GM19438 (cell line): Measurements from ENCODE around the gene CDK5RAP1.
"Not testable (repeated sequence)": the region's sequence is repeated elsewhere in the genome, so short reads cannot be mapped to it uniquely, and the experiment has no call there.

Experiments
- ATAC-seq: cut with Tn5 transposase; IDR thresholded peaks from one replicate; pipeline ENCODE4 v1.9.1; 2021; ENCODE audit warnings: low read depth; ENCODE audit not compliant: unreplicated experiment

CDK5RAP1 gene

DNA sequence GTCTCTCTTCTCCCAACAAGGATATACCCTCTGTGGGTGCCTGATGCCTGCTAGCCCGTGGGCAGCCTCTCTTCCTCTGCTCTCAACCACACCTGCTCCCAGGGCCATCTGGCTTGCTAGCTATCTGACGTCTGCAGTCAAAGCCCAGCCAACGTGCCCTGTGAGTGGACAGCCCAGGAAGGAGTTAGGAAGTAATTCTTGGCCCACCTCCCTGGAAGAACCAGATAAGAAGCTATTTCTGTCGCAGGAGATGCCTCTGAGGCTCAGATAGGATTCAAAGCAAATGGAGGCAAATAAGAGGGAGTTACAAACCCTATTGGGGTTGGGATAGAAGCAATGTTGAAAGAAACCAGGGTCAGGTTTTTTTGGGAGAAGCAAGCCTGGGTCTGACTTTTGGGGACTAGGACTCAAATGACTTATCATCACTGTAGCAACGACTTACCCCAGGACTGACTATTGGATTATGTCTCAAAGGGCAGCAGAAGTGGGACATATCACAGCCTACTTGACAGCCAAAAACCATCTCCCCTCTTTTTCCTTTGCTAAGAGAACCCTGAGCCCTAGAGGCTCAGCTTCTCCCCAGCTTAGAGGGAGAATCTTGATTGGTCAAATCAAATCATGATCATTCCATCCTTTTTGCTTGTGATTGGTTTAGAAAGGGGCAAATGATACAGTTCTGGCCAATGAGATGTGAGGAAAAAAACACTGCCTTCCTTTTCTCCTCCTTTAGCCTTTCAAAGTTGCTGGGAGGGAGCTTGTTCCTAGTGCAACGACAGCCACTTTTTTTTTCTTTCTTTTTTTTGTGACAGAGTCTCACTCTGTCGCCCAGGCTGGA, 18.0 kb upstream of the CDK5RAP1 start:
- ATAC-seq, result no peak

DNA sequence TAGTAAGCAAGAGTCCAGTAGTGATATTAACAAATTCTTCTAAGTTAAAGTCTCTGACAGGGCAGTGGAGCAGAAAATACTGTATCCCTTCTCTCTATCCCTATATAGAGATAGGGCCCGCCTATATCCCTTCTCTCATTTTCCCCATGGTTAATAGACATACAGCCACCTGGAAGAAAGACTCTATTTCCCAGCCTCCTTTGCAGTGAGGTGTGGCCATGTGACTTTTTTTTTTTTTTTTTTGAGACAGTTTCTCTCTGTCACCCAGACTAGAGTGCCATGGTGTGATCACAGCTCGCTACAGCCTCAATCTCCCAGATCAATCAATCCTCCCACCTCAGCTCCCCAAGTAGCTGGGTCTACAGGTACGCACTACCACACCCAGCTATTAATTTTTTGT, 16.7 kb upstream of the CDK5RAP1 start:
- ATAC-seq, result no peak

DNA sequence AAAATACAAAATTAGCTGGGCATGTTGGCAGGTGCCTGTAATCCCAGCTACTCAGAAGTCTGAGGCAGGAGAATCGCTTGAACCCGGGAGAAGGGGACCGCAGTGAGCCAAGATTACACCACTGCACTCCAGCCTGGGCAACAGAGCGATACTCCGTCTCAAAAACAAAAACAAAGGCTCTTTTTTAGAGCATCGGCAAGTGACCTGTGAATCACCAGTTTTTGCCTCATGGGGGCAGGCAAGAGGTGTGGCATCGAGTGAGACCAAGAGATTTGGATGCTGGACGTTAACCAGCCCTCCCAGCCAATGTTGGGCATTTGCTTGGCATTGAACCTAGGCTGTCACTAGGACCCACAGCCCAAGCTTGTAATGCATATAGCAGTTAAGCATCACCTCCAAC, 14.6 kb upstream of the CDK5RAP1 start:
- no peak for ATAC-seq

DNA sequence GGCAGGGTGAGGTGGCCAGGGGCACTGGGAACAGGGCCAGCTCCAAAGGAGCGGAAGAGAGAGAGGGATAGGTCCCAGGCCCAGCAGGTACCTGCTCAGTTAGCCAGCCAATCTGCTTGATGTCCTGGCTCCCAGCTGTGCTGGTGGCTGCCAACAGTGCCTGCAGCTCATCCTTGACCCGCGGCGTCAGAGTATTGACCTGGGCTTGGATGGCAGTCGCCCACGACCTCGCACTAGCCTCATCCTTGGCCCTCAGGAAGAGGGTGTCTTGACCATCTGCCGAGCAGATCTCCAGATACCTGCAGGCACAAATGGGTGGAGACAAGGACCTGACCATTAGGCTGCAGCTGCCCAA, 11.1 kb upstream of the CDK5RAP1 start:
- no peak for ATAC-seq

DNA sequence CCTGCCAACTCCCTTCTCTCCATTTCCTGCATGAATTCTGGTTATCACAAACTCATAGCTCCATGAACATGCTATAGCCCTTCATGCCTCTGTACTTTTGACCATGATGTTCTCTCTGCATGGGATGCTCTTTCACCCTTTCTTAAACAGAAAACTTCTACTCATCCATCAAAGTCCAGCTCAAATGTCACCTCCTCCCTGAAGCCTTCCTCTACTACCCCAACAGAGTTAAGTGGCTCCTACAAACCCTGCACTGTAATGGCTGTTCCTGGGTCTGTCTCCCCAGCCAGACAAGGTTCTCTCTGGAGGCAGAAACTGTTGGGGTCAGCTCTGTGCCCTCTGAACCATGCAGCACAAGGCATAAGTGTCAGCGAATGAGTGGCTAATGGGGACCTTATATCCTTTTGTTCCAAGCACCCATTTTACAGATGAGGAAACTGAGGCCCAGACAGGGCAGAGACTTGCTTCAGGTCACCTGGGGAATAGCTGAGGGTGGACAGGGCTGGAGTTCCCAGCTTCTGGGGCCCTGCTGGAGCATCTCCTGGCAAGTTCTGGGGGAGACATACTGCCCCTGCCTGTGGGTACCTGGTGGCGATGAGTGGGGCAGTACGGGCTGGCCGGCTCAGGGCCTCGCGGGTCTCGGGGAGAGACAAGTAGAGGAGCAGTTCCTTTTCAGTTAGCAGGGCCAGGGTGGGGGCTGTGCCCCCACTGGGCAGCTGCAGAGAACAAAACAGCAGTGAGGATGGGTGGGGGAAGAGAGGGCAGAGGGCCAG, 10.6 kb upstream of the CDK5RAP1 start:
- ATAC-seq, result no peak

DNA sequence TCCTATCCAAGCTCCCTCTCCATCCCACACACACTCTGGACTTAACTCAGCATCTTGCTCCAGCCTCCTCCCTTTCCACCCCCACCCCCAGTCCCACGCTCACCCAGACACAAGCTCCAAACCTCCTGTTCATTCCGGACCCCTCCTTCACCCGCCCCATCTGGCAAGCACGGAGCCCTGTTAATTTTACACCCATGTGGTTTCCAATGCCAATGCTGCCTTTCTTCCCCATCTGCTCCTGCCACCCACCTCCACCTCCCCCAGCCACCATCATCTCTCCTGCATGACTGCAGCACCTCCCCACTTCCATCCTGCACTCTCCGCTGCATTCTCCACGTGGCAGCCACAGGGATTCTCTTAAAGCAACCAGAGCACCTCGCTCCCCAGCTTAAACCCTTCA, 9.9 kb upstream of the CDK5RAP1 start:
- ATAC-seq, result no peak

DNA sequence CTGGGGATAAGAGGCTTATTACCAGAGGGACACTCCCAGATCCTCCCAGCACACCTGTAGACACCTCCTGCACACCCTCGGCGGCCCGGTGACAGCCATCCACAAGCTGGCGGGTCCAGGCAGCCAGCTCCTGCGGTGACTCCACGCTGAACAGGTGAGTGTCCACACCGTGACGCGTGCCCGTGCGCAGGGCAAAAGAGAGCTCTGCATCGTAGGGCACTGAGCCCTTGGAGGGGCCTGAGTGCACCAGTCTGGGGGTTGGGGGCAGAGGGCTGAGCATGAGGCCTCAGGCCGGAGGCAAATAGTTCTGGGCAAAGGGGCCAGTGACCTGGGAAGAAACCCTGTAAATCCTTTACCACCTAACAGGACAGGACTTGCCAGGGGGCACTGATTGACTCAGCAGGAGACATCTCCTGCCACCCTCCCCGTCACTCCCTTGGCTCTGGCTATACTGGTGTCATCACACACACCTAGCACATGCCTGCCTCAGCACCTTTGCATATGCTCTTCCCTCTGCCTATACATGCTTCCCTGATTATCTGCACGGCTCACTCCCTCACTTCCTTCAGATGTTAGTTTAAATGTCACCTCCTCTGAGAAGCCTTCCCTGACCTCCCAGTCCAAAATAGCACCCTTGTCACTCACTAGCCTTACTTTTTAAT, 8.9 kb upstream of the CDK5RAP1 start:
- no peak for ATAC-seq

DNA sequence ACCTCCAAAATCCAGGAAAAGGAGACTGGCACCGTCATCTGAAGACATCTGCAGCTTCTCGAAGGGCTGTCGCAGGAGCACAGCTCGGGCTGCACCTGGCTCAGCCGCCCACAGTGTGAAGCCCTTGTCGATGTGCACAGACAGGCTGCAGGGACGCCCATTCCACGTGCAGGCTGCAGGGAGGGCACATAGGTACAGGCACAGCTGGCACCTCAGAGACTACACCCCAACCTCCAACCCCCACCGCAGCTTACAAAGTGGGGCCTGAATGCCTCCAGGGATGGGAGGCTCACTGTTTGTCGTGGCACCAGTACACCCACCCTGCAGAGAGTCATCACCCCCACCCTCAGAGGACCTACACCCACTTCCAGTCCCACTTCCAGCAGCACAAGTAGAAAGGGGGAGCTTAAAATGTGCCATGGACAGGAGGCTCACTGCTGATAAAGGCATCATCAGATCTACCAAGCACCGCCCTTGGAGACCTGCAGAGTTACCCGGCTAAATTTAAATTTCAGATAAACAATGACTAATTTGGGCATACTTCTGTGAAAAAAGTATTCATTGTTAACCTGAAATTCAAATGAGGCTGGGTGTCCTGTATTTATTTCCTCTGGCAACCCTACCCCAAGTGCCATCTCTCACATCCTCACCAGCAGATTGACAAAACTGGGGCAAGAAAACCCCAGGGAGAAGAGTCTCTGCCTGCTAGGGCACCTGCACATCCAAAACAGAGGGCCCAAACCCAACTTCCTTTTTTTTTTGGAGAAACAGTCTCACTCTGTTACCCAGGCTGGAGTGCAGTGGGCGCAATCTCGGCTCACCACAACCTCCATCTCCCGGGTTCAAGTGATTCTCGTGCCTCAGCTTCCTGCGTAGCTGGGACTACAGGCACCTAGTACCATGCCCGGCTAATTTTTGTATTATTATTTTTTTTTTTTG, 7.7 kb upstream of the CDK5RAP1 start:
- no peak for ATAC-seq

DNA sequence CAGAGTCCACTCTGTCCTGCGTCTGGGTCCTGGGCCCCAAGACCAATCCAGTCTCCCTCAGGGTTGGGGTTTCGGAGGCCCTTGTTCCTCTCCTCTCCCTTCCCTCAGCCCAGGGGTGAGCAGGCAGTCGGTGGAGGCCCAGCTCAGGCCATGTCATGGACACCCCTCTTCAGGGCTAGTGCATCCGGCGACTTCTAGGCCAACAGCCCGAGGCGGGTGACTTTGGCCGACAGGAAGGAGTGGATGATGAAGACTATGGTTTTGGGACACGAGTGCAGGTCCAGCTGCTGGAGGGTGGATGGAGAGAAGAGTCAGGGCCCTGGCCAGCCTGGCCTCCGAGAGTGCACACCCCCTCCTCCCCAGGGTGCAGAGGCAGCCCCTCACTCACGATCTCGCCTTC, 7.0 kb upstream of the CDK5RAP1 start:
- no peak for ATAC-seq

DNA sequence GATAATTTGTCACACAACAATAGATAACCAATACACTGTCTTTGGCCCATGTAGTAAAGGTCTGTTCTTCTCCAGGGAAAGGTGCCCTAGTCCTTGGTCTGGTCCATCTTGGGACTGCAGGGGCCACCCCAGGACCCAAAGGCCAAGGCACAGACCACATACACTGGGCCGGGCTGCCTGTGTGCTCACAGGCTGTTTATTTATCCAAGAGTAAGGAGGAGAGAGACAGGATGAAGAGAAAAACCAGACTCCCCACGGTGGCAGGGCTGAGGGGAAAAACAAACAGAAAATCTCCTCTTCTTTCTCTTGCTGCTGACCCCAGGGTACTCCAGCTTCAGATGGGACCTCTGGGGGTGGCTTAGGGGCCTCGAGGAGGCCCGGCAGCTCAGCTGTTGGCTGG, 6.5 kb upstream of the CDK5RAP1 start:
- no peak for ATAC-seq

DNA sequence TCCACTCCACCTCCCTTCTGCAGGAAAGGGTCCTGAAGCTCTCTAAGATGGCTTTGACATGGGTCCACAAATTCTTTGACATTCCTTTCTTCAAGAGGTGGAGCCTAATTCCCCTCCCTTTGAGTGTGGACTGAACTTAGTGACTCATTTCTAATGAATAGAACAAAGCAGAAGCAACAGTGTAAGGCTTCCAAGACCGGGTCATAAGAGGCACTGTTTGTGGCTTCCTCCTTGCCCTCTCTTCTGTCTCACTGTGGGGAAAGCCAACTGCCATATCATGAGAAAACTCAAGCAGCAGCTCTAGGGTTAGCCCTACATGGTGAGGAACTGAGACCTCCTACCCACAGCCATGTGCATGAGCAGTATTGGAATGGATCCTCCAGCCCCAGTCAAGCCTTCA, 5.9 kb upstream of the CDK5RAP1 start:
- no peak for ATAC-seq

DNA sequence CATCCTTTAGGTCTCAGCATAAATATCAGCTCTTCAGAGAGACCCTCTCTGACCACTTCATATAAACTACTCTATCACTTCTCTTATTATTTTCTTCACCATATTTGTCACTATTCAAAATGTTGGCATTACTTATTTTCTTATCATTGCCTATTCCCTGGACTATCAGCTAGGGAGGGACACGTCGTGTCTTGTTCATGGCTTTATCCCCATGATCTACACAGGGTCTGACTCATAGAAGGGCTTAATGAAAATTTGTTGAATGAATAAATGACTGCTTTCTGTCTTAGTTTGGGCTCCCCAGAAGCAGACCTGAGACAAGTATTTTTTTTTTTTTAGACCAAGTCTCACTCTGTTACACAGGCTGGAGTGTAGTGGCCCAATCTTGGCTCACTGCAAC, 3.0 kb upstream of the CDK5RAP1 start:
- no peak for ATAC-seq

DNA sequence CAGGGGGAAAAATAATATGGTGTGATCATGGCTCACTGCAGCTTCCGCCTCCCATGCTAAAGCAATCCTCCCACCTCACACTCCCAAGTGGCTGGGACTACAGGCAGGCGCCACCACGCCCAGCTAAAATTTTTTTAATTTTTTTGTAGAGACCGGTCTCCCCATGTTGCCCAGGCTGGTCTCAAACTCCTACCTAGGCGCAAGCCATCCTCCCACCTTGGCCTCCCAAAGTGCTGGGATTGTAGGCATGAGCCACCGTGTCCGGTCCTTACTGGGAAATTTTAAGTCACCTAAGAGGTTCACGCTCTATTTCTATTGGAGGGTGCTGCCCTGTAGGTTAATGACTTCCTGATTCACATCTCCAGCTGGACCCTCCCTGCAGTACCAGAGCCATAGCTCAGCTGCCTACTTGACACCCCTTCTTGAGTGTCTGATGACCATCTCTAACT, 626 bp upstream of the CDK5RAP1 start:
- no peak for ATAC-seq

DNA sequence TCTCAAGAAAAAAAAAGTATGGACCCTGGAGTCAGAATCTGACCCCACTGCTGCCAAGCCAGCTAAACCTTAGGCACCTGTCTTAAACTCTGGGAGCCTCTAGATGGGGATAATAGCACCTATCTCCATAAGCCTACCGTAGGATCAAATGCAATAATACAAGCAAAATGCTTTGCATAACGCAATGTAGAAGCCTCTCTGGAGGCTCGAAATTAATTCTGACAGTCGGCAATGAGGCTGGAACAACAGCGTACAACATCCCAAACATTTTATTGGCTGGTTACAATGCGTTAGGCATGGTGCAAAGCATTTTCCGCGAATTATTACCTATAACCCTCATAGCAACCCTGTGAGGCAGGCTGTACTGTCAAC, 521 bp downstream of the CDK5RAP1 start:
- no peak for ATAC-seq

DNA sequence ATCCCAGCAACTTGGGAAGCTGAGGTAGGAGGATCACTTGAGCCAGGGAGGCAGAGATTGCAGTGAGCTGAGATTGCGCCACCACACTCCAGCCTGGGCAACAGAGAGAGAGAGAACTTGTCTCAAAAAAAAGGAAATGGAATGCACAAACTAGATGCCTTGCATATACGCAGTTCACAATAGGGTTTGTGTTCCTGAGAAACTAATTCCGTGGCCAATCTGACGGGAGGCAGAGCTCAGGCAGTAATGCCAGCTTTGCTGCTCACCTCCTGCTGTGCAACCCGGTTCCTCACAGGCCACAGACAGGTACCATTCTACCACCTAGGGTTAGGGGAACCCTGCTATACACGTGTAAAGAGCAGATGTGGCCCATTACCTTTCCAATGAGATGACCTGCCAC, 1.4 kb downstream of the CDK5RAP1 start:
- no peak for ATAC-seq

DNA sequence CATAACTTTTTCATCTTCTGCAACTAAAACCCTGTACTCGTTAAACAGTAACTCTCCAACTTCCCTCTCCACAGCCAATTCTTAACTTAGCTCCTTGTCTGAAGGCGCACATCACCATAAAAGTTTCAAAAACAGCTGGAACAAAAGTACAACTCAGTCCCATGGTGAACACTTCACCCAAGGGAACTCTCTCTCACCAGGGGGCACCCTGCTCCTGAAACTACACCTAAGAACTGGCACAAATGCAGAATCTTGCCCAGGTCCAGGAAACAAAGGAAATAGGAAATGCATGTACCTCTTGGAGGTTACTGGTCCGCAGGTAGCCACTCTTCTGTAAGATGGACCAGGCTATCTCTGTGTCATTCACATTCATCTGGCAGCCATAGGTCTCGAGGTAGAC, 6.6 kb downstream of the CDK5RAP1 start:
- no peak for ATAC-seq

DNA sequence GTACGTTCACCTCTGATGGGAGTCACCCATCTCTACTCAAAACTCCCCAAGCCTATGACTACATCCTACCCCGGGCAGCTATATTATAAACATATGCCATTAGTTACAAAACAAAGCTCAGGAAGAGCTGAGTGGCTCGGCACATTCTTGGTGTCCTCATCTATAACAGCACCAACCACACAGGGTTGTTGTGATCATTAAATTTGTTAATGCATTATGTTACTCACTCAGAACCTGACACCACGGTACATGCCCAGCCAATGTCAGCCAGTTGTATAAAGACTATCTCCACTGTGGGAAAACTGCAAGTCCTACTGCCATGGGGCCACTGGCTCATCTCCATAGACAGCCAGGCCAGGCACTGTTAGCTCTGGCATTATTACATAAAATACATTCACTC, 7.7 kb downstream of the CDK5RAP1 start:
- no peak for ATAC-seq

DNA sequence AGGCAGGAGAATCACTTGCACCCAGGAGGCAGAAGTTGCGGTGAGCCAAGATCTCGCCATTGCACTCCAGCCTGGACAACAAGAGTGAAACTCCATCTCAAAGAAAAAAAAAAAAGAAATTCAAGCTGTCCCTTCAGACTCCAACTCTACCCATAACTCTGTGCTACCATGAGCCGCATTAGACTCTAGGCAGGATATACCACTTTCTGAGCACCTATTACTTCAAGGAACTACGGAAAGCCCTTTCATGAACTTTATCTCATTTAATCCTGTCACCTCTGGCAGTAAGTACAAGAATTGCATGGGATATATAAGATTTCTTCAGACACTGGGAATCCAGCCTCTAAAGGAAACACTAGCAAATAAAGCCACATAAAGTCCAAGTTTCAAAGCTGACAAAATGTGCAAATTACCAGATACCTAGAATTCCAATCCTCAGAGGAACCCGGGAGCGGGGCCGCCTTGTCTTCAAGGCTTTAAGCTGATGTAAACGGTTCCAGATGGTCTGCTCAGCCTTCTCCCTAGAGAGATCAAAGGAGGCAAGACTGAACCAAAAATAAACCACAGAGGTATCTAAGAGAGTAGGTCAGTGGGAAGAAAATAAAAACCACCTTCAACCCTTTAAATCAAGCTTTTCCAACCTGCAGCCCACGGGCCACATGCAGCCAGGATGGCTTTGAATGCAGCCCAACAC, 9.4 kb downstream of the CDK5RAP1 start:
- ATAC-seq, result no peak

DNA sequence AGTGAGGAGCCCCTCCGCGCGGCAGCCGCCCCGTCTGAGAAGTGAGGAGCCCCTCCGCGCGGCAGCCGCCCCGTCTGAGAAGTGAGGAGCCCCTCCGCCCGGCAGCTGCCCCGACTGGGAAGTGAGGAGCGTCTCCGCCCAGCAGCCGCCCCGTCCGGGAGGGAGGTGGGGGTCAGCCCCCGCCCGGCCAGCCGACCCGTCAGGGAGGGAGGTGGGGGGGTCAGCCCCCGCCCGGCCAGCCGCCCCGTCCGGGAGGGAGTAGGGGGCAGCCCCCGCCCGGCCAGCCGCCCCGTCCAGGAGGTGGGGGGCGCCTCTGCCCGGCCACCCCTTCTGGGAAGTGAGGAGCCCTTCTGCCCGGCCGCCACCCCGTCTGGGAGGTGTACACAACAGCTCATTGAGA, 12.0 kb downstream of the CDK5RAP1 start:
- not testable (repeated sequence) for ATAC-seq

DNA sequence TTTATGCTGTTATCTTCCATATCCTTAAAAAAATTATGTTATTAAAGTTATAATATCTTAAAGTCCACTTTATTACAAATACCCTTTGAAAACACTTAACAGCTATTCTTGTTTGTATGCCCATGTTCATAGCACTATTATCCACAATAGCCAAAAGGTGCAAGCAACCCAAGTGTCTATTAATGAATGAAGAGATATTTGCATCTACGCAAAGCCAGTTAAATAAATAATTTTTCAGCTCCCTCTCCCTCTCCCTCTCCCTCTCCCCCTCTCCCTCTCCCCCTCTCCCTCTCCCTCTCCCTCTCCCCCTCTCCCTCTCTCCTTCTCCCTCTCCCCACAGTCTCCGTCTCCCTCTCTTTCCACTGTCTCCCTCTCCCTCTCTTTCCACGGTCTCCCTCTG, 13.1 kb downstream of the CDK5RAP1 start:
- ATAC-seq, result no peak
